ENCODE data around the gene S100A12.

The S100A12 gene

GRCh38 chr1:153336650-153337049 is 38.8 kb downstream of the S100A12 start:
- no peak for DNase-seq (ENCODE audit: low spot score)

GRCh38 chr1:153333902-153334301 is 41.5 kb downstream of the S100A12 start:
- no peak for DNase-seq (ENCODE audit: low spot score)

GRCh38 chr1:153324912-153325311 is 50.5 kb downstream of the S100A12 start:
- no peak for DNase-seq (ENCODE audit: low spot score)

All from AG20443 (cell line).